ENCODE results near the gene USP40. TPM values are rescaled to one million over a fixed set of nuclear protein-coding genes. Genes with fewer than 3 reads are reported as not detected.

USP40 gene
- total and polyA plus RNA-seq, 2 of the 8 experiments (the other 6 are each of a cell fraction or from before 2014, with no cell fraction given), result 12.0 to 15.7 TPM

- Histone ChIP-seq H3K27me3 (replicated peaks in 1 of 4; ENCODE audit: control insufficient read depth in 3 of 4, extremely low read depth in 1 of 4, insufficient read depth in 3 of 4, low read length in 3 of 4) (no peaks in the 10 kb centered on the region), H3K9me3 (ENCODE audit: insufficient read depth in 2 of 2, low read depth in 1 of 2, low read length in 1 of 2) (peaks cover 6% of the 10 kb centered on the region in 2 experiments; a peak in 1 of 4 replicates), H4K8ac (ENCODE audit: extremely low read depth, insufficient read depth, low read length) (no peak overlapping the region), H3K79me1 (ENCODE audit: low read depth, low read length) (no peaks in the 10 kb centered on the region), H4K91ac (replicated peaks; ENCODE audit: insufficient read length, low read length) (no peak overlapping the region), H3K4me1 (replicated peaks in 1 of 4; ENCODE audit: control insufficient read depth in 3 of 4, insufficient read depth in 4 of 4, low read length in 3 of 4) (no peaks in the 10 kb centered on the region), H3K23me2 (ENCODE audit: low read depth, low read length) (no peaks in the 10 kb centered on the region), H3K4me2 (ENCODE audit: insufficient read depth in 1 of 2, low read depth in 2 of 2, low read length in 2 of 2) (no peak overlapping the region), H4K20me1 (replicated peaks in 1 of 2; ENCODE audit: control insufficient read depth in 1 of 2, insufficient read depth in 2 of 2, low read length in 2 of 2) (no peaks in the 10 kb centered on the region), H3K18ac (ENCODE audit: extremely low read depth, low read length) (no peak overlapping the region), H3K23ac (ENCODE audit: insufficient read length) (no peak overlapping the region), H2BK120ac (replicated peaks; ENCODE audit: low read depth, low read length) (no peak overlapping the region), H2BK15ac (ENCODE audit: low read length) (no peak overlapping the region), H2AK5ac (ENCODE audit: low read depth, low read length) (no peak overlapping the region), H3K27ac (ENCODE audit: low read depth, low read length) (no peak overlapping the region), H3K9ac (replicated peaks in 1 of 4; ENCODE audit: extremely low read depth in 1 of 4, low read depth in 3 of 4, low read length in 3 of 4) (no peak overlapping the region), H3K56ac (replicated peaks; ENCODE audit: insufficient read length, low read depth, low read length) (no peak overlapping the region), H3K4ac (replicated peaks; ENCODE audit: insufficient read length, low read depth, low read length) (no peak overlapping the region), H2BK12ac (ENCODE audit: low read depth, low read length) (no peak overlapping the region), H4K5ac (ENCODE audit: insufficient read length, low read depth, low read length) (no peak overlapping the region), H2BK5ac (ENCODE audit: low read depth, low read length) (no peak overlapping the region), H3K4me3 (ENCODE audit: extremely low read depth in 1 of 4, insufficient read depth in 2 of 4, low read depth in 3 of 4, low read length in 4 of 4) (no peak overlapping the region), H2AFZ (ENCODE audit: low read length) (no peak overlapping the region), H3K79me2 (ENCODE audit: control insufficient read depth in 1 of 2, insufficient read depth in 2 of 2, low read length in 2 of 2) (no peaks in the 10 kb centered on the region), H2BK20ac (ENCODE audit: low read length) (no peak overlapping the region), H3K36me3 (ENCODE audit: control insufficient read depth in 2 of 4, insufficient read depth in 4 of 4, low read length in 3 of 4) (no peaks in the 10 kb centered on the region), H3K14ac (ENCODE audit: insufficient read length) (no peak overlapping the region)
- ChIA-PET POLR2A (ENCODE audit: partially characterized antibody) (no interaction called here), CTCF (ENCODE audit: partially characterized antibody) (no interaction called here)
- 89% methylated on average over 2 of the region's 2 CpGs; no CpG with 5 or more reads in 1 of the 2 experiments for WGBS, 2 experiments (ENCODE audit: extremely low coverage in 1 of 2, insufficient coverage in 1 of 2, insufficient read length in 1 of 2, insufficient replicate concordance in 2 of 2, low coverage in 1 of 2, low lambda C conversion rate in 2 of 2, missing lambda C conversion rate in 1 of 2)
- no peak for TF ChIP-seq TAF1 (IDR thresholded peaks at IDR 0.05; ENCODE audit: low read depth, low read length)
- no peak for TF ChIP-seq RNF2 (IDR thresholded peaks at IDR 0.05; ENCODE audit: borderline replicate concordance, low read depth, low read length, missing control alignments, poor library complexity, severe bottlenecking)
- no peak for TF ChIP-seq ATF2 (IDR thresholded peaks at IDR 0.05; ENCODE audit: low read length)
- TF ChIP-seq HDAC2 (IDR thresholded peaks at IDR 0.05; ENCODE audit: borderline replicate concordance in 1 of 2, low read depth in 2 of 2, low read length in 2 of 2), result no peak
- TF ChIP-seq TAF7 (optimal IDR thresholded peaks at IDR 0.05; ENCODE audit: borderline replicate concordance, low read depth, low read length), result no peak
- TF ChIP-seq ATF3 (IDR thresholded peaks at IDR 0.05; ENCODE audit: insufficient read depth, low read depth, low read length), result no peak
- TF ChIP-seq RBBP5 (IDR thresholded peaks at IDR 0.05; ENCODE audit: borderline replicate concordance, low read depth, low read length), result no peak
- TF ChIP-seq JUND (IDR thresholded peaks at IDR 0.05; ENCODE audit: low read length), result no peak
- TF ChIP-seq TBP (IDR thresholded peaks at IDR 0.05; ENCODE audit: low read depth, low read length), result no peak
- no peak for TF ChIP-seq MAFK (IDR thresholded peaks at IDR 0.05; ENCODE audit: low read depth, low read length)
- no peak for TF ChIP-seq CBX5 (IDR thresholded peaks at IDR 0.05; ENCODE audit: low read depth, low read length)
- TF ChIP-seq BCL11A (IDR thresholded peaks at IDR 0.05; ENCODE audit: low read depth in 2 of 2, low read length in 2 of 2), result no peak
- no peak for FAIRE-seq
- DNase-seq (ENCODE audit: low read depth in 1 of 2, low spot score in 2 of 2), result no peak
Measured at GRCh38 chr2:233600386-233600785, 33.8 kb upstream of the USP40 start.
